OCI-LY7 (cell line): ENCODE data around the gene ARL5B.

ENCODE experiments used
- EZH2phosphoT487 ChIP-seq: fragments of 200-600 bp; sonication (generic); IDR thresholded peaks from 2 replicates; pipeline ENCODE4 v1.6.1; 2018; ENCODE audit warnings: low read depth, borderline replicate concordance, mild to moderate bottlenecking, mixed run types, antibody characterized with exemption, low read length, moderate library complexity, mixed read lengths
- TF ChIP-seq, protein P1 (sequence below): fragments of 200-600 bp; sonication (generic); conservative IDR thresholded peaks from 2 replicates; pipeline ENCODE4 v1.5.1; 2014; ENCODE audit warnings: mild to moderate bottlenecking, antibody characterized with exemption, low read length, moderate library complexity, mixed read lengths

GRCh38 chr10:18659125-18659818 is at the start of gene ARL5B:
- TF ChIP-seq, protein P1, sequence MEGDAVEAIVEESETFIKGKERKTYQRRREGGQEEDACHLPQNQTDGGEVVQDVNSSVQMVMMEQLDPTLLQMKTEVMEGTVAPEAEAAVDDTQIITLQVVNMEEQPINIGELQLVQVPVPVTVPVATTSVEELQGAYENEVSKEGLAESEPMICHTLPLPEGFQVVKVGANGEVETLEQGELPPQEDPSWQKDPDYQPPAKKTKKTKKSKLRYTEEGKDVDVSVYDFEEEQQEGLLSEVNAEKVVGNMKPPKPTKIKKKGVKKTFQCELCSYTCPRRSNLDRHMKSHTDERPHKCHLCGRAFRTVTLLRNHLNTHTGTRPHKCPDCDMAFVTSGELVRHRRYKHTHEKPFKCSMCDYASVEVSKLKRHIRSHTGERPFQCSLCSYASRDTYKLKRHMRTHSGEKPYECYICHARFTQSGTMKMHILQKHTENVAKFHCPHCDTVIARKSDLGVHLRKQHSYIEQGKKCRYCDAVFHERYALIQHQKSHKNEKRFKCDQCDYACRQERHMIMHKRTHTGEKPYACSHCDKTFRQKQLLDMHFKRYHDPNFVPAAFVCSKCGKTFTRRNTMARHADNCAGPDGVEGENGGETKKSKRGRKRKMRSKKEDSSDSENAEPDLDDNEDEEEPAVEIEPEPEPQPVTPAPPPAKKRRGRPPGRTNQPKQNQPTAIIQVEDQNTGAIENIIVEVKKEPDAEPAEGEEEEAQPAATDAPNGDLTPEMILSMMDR, result no peak
- no peak for TF ChIP-seq EZH2phosphoT487
